NCI-H2029 (cell line): Measurements from ENCODE around the gene PPP1R8.

Experiments
- DNase-seq: peaks from one replicate; lab custom pipeline; 2025; lab: John Stamatoyannopoulos, UW

PPP1R8 gene

DNA sequence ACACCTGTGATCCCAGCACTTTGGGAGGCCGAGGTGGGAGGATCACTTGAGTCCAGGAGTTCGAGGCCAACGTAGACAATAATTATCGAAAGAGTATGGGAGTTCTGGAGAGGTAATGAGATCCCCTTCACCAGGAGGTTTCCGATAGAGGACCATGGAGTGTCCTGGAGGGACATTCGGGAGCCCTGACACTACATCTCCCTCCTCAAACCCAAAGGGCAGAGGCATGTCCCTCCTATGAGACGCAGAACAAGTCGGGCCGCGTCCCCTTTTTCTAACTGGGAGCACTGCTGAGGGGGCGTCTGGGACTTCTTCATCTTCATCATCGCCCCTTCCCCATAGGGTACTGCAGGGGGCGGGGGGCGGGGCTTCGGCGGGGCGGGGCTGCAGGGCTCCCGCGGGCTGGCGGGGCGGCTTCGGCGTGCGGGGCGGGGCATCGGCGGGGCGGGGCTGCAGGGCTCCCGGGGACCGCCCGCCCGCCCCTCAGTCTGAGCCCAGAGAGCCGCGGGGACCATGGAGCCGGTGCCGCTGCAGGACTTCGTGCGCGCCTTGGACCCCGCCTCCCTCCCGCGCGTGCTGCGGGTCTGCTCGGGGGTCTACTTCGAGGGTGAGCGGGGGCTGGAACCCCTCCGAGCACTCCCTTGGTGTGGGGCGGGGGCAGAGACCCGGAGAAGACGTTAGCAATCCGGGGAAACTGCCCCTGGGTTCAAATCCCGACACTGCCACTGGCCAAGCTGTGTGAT, 41.6 kb downstream of the PPP1R8 start, which contains the start of gene THEMIS2:
TSS of gene THEMIS2 (plus strand) at position 486 of the 743 bp plus-strand sequence. CDS start at position 514, 28 bp downstream.
- DNase-seq: peak; percentile 5

DNA sequence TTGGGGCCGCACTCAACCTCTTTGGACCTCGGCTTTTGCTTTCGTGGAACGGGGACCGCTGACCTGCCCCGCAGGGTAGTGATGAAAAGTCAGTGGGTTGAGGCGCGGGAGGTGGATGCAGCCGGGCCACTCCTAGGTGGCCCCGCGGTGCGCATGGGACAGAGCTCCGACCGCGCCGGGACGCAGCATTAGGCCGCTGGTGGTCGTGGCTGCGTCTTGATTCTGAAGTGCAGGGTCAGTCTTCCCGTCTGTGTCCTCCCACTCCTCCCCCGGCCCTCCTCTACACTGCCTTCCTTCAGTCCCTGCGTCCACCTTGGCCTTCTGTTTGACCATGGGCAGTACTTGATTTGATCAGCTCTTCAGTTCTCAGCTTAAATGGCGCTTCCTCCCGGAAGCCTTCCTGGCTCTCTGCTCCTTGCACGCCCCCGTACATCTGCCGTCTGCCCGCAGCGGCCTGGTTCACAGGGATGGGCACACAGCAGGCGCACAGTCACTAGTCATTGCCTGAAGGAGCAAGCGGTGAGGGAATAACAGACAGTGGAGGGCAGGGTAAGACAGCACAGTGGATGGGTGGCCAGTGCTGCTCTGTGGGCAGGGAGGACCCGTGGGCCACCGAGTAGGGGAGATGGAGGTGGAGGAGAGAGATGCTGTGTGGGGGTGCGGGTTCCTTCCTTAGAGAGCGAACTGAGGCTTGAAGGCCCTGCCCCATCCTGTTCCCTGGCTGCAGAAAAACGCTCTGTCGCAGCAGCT, 42.4 kb downstream of the PPP1R8 start:
- DNase-seq: no peak

DNA sequence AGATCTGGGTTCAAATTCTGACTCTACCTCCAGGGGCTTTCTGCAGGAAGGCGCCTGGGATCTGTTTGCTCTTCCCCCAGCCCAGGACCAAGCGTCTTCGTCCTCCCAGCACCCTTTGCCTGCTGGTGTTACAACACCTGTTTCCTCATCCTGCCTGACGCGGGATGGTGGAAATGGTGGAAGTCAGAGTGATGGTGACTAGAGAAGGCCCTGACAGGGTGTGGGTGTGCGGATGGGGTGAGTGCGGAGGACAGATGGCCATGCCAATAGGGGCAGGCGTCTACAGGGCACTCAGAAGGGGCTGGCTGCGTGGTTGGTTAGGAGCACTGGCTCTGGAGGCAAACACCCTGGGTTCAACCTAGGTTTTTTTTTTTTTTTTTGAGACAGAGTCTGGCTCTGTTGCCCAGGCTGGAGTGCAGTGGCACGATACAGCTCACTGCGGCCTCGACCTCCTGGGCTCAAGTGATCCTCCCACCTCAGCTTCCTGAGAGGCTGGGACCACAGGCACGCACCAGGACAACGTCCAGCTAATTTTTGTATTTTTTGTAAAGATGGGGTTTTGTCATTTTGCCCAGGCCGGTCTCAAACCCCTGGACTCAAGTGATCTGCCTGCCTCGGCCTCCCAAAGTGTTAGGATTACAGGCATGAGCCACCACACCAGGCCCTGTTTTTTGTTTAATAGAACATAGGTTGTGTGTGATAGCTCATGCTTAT, 43.2 kb downstream of the PPP1R8 start:
- DNase-seq: no peak

DNA sequence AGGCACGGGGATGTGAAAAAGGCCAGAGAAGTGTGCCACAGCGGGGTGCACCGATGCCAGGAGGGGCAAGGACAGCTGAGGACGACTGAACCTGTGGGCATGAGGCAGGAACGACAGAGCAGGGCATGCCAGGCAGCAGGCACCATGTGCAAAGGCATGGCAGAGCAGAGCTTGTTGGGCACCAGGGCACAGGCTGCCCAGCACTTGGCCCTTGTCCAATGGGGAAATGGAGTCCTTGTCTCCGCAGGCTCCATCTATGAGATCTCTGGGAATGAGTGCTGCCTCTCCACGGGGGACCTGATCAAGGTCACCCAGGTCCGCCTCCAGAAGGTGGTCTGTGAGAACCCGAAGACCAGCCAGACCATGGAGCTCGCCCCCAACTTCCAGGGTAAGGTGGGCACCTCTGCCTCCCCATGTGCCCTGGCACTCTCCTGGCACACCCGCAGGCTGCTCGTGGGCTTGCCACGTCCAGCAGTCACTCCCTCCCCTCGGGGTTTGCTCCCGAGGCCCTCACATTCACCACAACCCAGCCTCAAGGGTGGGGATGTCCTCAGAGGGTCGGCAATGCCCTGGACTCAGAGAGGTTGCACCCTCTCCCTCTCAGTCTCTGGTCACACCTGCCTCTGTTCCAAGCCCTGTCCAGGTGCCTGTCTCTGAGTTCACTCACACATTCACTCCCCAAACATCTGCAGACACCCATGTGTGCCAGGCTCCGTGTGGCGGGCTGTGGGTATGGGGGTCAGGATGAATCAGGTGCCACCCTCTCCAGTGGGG, 45.9 kb downstream of the PPP1R8 start:
- peak; percentile 27 for DNase-seq

DNA sequence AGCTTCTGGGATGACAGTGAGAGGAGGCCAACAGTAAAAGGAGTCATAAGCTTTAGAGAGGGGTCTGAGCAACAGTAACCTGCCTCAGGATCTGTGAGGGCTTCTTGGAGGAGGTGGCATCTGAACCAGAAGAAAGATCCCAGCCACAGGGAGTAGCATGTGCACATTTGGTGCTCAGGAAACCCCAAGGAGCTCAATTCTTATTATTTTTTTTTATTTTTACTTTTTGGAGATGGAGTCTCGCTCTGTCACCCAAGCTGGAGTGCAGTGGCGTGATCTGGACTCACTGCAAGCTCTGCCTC, 46.5 kb downstream of the PPP1R8 start:
- no peak for DNase-seq

DNA sequence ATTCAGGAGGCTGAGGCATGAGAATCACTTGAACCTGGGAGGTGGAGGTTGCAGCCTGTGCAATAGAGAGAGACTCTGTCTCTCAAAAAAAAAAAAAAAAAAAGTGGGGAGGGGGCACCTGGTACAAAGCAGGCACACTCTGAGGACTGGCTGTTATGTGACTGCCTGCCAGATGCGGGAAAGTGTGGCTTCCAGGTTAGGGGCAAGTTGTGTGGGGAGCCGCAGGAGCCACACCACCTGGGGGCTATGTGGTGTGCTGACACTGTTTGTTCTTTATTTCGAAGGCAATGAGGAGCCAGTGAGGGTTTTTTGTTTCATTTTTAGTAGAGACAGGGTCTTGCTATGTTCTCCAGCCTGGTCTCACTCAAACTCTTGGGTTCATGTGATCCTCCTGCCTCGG, 47.5 kb downstream of the PPP1R8 start:
- no peak for DNase-seq

DNA sequence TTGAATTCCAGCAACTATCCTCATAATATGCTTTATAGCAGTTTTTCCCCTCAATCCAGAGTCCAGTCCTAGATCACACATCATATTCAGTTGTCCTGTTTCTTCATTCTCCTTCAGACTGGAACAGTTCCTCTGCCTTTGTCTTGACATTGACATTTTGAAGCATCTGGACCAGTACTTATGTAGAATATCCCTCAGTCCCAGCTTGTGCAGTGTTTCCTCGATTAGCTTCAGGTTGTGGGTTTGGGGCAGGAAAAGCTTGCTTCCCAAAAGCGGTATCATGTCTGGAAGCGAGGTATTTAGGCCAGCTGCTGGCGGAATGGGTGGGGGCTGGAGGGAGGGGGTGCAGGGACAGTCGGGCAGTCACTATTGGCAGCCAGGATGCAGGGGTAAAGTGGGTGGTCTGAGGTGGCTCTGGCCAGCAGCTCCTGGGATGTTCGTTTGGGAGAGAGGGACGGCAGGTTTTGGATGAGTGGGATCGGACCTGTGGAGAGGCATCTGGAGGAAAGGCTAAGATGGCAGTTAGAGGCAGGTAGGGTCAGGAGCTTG, 48.3 kb downstream of the PPP1R8 start:
- no peak for DNase-seq

DNA sequence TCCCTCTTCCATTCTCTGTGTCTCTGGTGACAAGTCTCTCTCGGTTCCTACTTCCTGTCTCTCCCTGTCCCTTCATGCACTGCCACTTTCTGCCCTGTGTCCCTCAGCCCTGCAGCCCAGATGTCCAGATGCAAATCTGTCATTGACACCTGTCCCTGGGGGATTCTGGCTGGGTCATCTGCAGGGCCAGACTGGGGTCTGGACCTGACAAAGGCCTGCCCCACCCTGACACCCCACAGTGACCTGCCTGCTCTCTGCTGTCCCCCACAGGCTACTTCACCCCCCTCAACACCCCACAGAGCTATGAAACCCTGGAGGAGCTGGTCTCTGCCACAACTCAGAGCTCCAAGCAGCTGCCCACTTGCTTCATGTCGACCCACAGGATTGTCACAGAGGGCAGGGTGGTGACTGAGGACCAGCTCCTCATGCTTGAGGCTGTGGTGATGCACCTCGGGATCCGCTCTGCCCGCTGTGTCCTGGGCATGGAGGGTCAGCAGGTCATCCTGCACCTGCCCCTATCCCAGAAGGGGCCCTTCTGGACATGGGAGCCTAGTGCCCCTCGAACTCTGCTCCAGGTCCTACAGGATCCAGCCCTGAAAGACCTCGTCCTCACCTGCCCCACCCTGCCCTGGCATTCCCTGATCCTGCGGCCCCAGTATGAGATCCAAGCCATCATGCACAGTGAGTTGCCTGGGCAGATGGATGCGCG, 48.9 kb downstream of the PPP1R8 start:
- DNase-seq: no peak

DNA sequence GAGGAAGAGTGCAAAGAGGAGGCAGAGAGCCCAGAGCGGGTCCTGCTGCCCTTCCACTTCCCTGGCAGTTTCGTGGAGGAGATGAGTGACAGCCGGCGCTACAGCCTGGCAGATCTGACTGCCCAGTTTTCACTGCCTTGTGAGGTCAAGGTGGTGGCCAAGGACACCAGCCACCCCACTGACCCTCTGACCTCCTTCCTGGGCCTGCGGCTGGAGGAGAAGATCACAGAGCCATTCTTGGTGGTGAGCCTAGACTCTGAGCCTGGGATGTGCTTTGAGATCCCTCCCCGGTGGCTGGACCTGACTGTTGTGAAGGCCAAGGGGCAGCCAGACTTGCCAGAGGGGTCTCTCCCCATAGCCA, 51.9 kb downstream of the PPP1R8 start:
- DNase-seq: no peak

DNA sequence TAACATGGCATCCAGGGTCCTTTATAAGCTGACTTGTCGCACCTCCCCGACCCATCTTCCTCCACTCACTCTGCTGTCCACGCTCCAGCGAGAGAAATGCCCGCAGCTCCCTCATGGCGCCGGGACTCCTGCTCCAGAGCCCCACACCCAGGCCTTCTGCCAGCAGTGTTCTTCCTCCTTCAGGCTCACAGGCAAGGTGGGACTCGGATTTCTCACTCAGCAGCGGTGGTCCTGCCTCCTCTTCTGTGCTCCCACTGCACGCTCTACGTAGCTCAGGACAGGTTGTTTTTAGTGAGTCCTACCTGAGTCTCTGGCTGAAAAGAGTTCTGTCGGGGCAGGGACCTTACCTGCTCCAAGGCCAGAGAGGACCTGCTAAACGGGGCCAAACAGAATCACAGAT, 53.0 kb downstream of the PPP1R8 start:
- no peak for DNase-seq

DNA sequence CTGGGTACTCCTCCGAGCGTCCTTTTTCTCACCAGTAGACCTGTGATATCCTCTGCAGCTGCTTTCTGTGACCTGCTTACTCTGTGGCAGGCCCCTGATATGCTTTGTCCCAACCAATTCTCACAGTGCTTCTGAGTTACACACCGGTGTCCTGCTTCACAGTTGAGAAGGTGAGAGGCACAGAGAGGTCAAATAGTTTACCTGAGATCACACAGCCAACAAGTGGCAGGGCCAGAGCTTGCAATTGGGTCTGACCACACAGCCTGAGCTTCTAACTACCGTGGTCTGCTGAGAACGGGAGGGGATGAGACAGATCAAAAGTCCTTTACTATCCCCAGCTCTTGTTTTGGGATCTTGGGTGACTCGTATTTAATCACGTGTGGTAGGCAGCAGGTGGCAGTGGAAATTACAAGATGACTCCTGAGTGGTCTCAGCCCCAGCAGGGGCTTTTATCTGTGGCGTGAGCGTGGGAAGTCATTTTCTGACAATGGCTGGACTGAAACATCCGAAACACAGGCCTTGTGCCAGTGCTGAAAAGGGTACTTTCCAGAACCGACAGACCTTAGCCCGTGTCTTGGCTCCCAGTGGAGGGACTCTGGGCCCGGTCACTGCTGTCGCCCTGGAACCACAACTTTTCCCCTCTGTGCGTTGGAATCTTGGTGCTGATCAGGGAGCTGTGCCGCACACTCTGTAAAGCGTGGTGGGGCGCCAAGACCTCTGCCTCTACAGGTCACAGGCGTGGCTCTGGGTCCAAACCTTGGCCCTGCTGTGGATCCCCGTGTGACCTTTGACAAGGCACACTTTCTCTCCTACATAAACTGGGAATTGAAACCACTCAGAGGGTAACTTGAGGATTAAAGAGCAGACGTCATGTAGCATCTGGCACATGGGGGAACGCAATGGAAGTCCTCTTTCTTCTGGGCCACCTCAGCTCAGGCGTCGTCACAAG, 53.7 kb downstream of the PPP1R8 start:
- no peak for DNase-seq

DNA sequence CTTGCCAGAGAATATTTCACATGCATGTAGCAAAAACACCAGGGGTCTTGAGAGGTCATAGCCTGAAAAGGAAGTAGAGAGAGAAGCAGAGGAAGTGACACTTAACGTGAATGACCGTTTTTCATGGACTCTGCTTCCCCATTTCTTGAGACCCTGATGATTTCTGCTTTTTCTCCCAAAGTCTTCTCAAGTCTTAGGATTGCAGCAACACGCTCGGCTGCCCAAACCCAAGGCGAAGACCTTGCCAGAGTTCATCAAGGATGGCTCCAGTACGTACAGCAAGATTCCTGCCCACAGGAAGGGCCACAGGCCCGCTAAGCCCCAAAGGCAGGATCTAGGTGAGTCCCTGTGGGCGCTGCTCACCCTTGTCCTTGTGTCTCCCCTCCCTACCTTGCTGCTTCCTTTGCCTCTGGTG, 54.5 kb downstream of the PPP1R8 start:
- DNase-seq: no peak

DNA sequence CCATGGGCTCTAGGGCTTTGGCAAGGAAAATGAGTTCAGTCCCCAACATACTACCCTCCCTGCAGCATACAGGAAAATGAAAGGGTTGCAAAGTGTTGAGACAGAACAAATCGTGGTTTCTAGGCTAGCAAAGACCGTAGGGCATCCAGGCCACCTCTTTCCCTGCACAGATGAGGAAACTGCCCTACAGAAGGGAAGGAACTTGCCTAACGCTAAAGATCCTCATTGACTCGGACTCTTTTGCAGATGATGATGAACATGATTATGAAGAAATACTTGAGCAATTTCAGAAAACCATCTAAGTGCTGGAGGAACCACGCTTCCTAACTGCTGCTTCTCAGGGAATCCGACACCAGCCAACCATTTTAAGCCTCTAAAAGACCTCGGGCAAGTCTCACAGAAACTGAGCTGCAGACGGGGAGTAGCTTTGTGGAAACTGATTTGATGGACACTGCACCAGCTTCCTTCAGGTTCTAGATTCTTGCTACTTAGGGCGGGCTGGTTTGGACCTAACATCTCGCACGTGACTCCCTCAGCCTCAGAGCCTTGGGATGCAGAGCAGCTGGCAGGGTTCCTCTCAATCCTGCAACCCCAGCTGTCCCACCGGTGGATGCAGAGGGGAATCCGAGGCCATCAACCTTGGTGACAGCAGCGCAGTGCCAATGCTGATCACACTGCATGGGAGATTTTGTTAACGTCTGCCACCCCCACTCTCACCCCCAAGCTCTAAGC, 55.2 kb downstream of the PPP1R8 start:
- no peak for DNase-seq

DNA sequence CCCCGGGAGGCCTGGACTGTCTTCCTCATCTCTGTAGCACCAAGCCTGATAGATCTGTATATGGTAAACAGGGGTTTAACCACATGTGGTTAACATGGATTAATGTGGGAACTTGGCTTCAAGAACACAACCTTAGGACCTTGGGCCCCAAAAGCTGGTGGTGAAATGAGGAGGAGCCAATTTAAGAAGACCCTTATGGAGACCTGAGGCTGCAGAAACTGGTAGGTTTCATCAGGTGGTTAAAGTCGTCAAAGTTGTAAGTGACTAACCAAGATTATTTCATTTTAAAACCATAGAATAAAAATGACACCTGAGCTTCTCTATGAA, 55.7 kb downstream of the PPP1R8 start:
- no peak for DNase-seq

DNA sequence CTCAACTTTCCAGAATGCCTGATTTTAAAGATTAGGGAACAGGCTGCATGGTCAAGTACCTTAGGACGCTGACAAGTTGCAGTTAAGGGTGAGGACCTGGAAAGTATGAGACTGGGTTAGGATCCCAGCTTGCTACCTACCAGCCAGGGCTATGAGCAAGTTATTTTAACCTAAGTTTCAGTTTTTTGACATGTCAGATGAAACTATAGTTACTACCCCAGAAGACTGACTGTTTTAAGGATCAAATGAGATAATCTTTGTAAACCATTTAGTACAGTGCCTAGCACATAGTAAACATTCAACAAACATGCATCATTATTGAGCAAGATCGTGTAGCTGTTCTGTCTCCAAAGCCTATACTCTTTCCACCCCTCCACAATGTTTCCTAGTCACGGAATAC, 56.2 kb downstream of the PPP1R8 start:
- no peak for DNase-seq

DNA sequence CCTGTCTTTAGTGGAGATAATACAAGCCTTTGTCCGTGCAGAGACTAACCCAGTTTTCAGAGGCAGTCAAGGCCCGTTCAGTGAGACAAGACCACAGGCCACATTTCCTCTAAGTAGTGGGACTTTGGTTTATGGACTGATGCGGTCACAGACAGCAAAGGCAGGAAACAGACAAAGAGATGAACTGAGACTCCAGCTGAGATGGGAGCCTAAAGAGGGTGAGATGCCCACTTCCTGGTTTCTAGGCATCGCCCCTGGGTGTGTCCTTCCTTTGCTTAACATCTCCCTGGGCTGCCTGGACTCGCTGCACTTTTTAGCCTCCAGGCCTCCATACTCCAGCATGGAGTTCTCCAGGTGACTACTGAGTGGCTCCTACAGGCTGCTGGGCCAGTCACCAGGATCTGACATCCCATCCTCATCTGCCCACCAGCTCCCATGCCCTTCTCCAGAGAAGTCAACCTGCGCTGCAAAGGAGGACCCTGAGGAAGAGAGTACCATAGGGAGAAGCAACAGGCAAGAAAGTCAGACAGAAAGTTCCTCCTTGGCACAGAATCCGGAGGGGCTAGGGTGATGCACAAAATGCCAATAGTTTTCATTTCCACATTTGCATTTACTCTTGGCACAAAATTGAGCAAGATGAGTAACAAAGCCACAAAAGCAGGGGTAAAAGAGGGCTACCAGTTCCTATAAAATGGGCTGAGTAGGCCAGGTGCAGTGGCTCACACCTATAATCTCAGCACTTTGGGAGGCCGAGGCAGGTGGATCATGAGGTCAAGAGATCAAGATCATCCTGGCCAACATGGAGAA, 56.8 kb downstream of the PPP1R8 start:
- DNase-seq: no peak

DNA sequence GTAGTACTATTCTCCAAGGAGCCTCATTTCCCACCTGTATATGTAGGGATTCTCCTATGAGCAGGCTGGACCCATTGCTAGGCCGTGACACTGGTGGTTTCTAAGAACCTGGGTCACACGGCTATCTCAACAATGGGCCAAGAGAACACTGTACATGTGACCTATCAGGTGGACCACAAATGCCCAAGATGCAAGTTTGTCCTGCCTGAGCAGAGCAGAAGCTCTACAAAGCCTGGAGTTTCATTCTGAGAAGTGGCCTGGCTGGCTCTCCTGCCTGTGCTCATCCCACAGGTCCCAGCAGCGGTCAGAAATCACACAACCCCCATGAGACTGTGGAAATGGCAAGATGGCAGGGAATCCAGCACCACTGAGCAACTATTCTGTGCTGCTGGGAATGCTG, 58.9 kb downstream of the PPP1R8 start:
- no peak for DNase-seq

DNA sequence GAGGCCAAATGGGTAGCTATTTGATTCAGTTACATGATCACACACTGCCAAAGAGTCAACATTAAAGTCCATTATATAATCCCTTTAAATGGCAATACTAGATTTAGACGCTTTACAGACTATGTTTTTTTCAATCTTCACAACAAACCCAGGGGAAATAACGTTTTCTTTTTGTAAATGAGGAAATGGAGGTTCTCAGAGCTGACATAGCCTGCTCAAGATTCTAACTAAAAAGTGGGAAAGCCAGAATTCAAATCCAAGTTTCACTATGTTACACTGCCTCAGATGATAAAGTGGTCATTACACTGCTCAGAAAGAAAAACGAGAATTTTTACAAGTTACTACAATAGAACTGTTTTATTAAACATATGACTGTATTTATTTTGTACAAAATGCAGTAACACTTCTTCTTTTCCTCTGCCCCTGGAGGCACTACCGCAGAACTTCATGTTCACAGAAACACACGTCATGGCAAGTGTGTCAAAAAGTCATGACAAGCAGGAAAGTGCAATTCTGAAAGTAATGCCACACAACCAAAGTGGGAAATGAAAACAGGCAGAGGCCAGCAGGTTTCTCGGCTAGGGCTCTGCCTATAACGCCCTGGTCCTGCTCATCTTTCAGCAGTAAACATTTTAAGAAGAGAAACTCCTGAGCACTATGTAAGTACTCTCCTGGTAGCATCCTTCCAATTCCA, 60.8 kb downstream of the PPP1R8 start:
- DNase-seq: no peak
